ENCODE results near the gene ZFP62.
"Not testable (repeated sequence)": the region's sequence is repeated elsewhere in the genome, so short reads cannot be mapped to it uniquely, and the experiment has no call there.

ZFP62 gene

GRCh38 chr5:180830253-180831138 lies 30.6 kb downstream of the ZFP62 start:
- no peak for DNase-seq (ENCODE audit: low read depth)

- DNase-seq (ENCODE audit: low read depth) = no peak
Measured at GRCh38 chr5:180829726-180830125, 31.4 kb downstream of the ZFP62 start.

GRCh38 chr5:180828756-180829531 lies 32.1 kb downstream of the ZFP62 start:
- DNase-seq (ENCODE audit: low read depth) = not testable (repeated sequence)

- not testable (repeated sequence) for DNase-seq (ENCODE audit: low read depth)
Measured at GRCh38 chr5:180827374-180827773, 33.7 kb downstream of the ZFP62 start.

GRCh38 chr5:180825768-180826525 lies 35.1 kb downstream of the ZFP62 start:
- no peak for DNase-seq (ENCODE audit: low read depth)

GRCh38 chr5:180824630-180825476 lies 36.2 kb downstream of the ZFP62 start:
- DNase-seq (ENCODE audit: low read depth) = no peak

GRCh38 chr5:180823940-180824629 lies 37.0 kb downstream of the ZFP62 start:
- DNase-seq (ENCODE audit: low read depth) = no peak

GRCh38 chr5:180823346-180823745 lies 37.7 kb downstream of the ZFP62 start:
- DNase-seq (ENCODE audit: low read depth) = no peak

GRCh38 chr5:180821538-180821937 lies 39.5 kb downstream of the ZFP62 start:
- DNase-seq (ENCODE audit: low read depth) = no peak

GRCh38 chr5:180820788-180821321 lies 40.2 kb downstream of the ZFP62 start:
- DNase-seq (ENCODE audit: low read depth) = no peak

GRCh38 chr5:180818677-180819341 lies 42.3 kb downstream of the ZFP62 start:
- DNase-seq (ENCODE audit: low read depth) = no peak

GRCh38 chr5:180817893-180818674 lies 43.0 kb downstream of the ZFP62 start:
- no peak for DNase-seq (ENCODE audit: low read depth)

GRCh38 chr5:180816608-180817534 lies 44.2 kb downstream of the ZFP62 start:
- DNase-seq (ENCODE audit: low read depth) = no peak

GRCh38 chr5:180815293-180815917 lies 45.7 kb downstream of the ZFP62 start:
- DNase-seq (ENCODE audit: low read depth) = no peak

GRCh38 chr5:180813420-180813819 lies 47.7 kb downstream of the ZFP62 start:
- DNase-seq (ENCODE audit: low read depth) = no peak

- no peak for DNase-seq (ENCODE audit: low read depth)
Measured at GRCh38 chr5:180811623-180812124, 49.4 kb downstream of the ZFP62 start.

- no peak for DNase-seq (ENCODE audit: low read depth)
Measured at GRCh38 chr5:180810959-180811622, 50.0 kb downstream of the ZFP62 start.

All from stimulated activated CD8-positive, alpha-beta memory T cell treated with anti-CD3 and anti-CD28 coated beads, Interleukin-7, amount 100 ng/mL, for 24 hours (primary cell).